HG02840 (cell line): ENCODE measurements around the gene SERGEF.
A peak's percentile ranks its signal among the peaks of the same experiment; 100 is the strongest.

ENCODE experiments used
- ATAC-seq: cut with Tn5 transposase; IDR thresholded peaks from one replicate; pipeline ENCODE4 v1.9.1; 2021; ENCODE audit warnings: mild to moderate bottlenecking, moderate library complexity, moderate number of reproducible peaks; ENCODE audit not compliant: unreplicated experiment, low FRiP score

The SERGEF gene

GRCh38 chr11:18012906-18013781 lies at the start of gene SERGEF:
Gene SERGEF, minus strand, starts transcription at chr11:18013047. Its CDS starts 37 bp downstream, at chr11:18013010.
- ATAC-seq: peak; percentile 90

DNA sequence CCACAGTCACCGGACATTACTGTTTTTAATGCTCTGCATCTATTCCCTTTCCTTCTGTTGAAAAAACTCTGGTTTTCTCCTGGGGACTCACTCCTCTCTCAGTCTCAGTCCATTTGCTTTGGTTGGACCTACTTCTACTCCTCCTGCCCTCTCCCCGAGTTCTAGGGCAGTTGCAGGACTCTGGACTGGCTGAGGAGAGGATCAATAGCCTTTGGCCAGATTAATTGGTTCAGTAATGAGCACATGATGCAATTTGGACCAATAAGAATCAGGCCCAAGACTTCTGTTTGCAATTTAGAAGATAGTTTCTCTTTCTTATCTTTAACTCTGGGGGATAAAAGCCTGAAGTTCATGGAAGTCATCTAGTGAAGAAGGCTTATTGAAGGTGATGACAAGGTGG lies 48.5 kb upstream of the SERGEF start:
- no peak for ATAC-seq

DNA sequence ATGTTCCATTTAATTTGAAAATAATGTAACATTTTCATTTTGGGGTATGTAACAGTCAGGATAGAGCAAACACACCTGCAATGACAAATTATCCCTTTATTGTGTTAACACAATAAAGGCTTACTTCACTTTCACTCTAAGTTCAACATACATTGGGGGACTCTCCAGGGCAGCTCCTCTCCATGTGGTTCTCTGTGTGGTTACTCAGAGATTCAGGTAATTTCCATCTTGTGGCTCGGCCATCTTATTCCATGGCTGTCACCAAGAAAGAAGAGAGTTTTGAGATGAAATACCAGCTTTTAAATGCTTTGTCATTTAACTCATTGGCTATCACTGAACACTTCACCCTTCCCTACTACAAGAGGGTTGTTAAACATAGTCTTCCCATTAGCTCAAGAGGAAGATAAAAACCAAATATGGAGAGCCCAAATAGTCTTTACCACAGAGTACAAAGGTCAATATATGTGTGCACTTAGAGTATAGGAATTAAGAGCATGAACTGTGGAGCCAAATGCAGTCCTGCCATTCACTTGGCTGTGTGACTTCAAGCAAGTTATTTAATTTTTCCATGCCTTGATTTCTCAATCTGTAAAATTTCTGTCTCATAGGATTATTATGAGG lies 43.8 kb upstream of the SERGEF start:
- no peak for ATAC-seq

GRCh38 chr11:18054511-18055103 lies 41.8 kb upstream of the SERGEF start:
- ATAC-seq: no peak

GRCh38 chr11:18050848-18051247 lies 38.0 kb upstream of the SERGEF start:
- no peak for ATAC-seq

- ATAC-seq: no peak
These were observed 33.4 kb upstream of the SERGEF start, which contains the start of gene TPH1 for GRCh38 chr11:18046116-18046777. Gene TPH1, minus strand, starts transcription at chr11:18046269. Its CDS starts 5,507 bp downstream, at chr11:18040762.

GRCh38 chr11:18036456-18036855 lies 23.6 kb upstream of the SERGEF start:
- ATAC-seq: no peak

- no peak for ATAC-seq
These were observed 14.6 kb upstream of the SERGEF start for GRCh38 chr11:18027475-18027874.

DNA sequence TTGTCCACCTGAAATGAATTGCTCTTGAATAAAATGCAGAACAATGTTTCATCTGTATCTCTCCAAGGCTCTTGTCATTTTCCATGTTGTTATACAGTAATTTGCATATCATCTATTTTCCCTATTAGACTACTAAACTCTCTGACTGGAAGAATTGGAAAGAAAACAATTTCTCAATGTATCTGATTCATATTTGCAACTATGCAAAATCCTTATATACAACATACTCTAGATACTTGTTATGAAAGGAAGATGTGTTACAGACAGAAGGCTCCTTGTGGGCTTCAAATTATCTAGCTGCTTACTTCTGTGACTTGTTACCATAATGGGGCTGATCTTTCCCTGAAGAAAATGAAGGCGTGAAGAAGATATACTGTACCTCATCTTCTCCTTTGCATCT lies 9.6 kb upstream of the SERGEF start:
- ATAC-seq: no peak

DNA sequence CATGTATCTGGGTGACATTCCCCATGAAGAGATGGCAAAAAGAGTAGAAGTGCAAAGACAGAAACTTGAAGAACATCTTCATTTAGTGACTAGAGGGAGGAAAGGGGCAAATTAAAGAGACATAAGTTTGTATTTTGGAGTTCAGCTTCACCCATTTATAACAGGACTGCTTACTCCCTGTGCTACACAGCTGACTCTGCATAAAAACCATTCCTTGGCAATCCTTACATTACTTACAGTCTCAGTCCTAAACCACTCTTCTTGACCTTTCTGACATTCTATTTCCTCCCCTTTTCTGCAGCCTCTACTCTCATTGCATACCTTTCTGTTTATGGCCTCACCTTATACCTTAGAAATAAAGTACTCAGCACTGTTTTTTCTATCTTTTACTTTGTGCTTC lies 6.8 kb upstream of the SERGEF start:
- ATAC-seq: no peak

GRCh38 chr11:18016789-18017188 lies 3.9 kb upstream of the SERGEF start:
- ATAC-seq: no peak

- ATAC-seq: no peak
These were observed 2.0 kb upstream of the SERGEF start for GRCh38 chr11:18014876-18015275.

DNA sequence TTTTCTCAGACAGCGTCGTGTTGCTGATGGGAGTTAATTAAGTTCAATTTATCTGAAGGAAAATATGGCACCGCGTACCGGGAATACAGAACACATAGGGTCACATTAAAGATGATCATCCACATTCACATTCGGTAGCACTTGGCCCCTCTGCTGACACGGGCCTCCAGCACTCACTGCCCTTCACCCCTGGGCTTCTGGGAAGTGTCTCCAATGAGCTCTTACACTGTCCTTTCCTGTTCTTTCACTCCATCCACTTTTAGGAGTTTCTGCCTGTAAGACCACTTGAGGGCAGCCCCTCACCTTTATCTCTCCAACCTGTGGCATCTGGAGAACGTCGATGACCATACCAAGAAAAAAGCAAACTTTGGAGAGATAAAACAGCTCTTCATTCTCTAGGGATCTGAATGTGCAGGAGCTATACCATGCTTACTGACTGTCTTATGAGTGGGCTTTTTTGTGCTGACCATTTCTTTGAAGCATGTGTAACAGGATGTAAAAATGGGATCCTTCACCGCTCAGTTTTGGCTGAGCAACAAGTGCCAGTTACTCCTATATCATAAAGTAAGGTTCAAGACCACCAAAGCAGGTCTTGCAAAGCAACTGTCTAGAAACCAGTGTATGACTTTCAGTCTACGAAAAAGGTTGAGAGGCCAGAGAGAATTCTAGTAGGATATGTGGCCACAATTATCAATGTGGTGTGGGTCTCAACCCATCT lies 1.1 kb upstream of the SERGEF start:
- no peak for ATAC-seq

DNA sequence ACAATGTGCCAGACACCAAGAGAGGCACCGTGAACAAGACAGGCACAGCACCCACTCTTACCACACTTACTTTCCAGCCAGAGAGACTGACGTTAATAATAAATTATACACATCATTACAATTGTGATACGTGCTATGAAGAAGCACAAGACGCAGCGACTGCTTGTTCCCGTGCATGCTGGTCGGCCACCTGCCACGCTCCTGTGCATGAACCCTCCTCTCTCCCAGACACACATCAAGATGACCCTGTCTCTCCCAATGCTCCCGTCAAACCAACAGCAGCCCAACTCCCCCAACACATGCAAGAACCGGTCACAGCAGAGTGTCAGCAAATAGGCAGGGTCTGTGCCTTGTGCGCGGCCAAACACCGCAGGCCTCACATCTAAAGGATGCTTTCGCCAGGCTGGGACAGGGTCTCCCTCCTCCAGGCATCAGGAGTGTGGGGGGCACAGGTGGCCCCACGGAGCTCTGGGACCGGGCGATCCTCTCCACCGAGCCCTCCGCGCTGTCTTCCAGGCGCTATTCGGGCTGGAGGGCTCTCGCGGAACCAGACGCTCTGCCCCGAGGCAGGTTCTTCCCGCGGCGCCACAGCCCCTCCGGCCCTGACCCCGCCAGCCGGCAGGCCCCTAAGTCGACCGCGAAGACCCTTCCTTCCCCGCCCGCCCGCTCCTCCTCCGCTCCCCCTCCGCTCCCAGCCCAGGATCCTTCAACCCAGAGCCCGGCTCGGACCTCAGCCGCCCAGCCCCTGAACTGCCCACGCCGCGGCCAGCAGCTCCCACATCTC lies 533 bp downstream of the SERGEF start:
- ATAC-seq: peak; percentile 1

DNA sequence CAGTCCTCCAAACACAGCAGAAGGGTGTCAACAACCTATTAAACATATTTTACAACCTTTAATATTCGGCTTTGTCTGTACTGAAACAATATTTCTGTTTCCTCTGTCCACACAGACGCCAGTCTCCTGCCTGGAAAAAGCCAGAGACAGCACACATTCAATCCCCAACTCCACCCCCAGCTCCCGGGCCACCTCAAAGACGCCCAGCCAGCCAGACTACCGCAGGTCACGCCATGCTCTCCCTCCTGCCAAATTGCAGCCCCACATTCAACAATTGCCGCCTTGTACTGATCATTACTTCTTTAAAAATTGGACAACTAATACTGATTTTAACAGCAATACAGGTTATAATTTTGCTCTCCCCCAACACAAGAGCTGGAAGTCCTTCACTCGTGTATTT lies 1.2 kb downstream of the SERGEF start:
- no peak for ATAC-seq

DNA sequence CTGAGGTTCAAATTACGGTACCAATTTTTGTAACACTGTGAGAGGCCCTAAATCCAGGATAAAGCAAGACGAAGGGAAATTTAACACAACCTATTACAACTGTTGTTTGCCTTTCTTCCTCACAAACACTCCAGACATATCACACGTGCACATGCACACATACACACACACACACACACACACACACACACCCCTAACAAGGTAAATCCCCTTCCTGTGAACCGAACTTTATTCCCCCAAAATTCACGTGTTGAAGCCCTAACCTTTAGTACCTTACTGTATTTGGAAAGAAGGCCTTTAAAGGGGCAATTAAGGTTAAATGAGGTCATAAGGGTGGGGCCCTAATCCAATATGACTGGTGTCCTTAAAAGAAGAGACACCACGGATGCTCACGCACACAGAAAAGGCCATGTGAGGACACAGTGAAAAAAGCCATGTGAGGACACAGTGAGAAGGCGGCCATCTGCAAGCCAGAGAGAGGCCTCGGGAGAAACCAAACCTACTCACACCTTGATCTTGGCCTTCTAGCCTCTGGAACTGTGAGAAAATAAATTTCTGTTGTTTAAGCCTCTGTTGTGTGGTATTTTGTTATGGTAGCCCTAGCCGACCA lies 1.8 kb downstream of the SERGEF start:
- ATAC-seq: no peak

- no peak for ATAC-seq
These were observed 2.7 kb downstream of the SERGEF start for GRCh38 chr11:18010121-18010670.

GRCh38 chr11:18005376-18006129 lies 7.3 kb downstream of the SERGEF start:
- no peak for ATAC-seq
